OCI-LY7 (cell line): Measurements from ENCODE around the gene STX16. TPM values are rescaled to one million over a fixed set of nuclear protein-coding genes. Genes with fewer than 3 reads are reported as not detected.

Experiments used
- BruUV-seq: library from RNA; stranded (reverse); fragments of 400-500 nt; replicated peaks from 2 replicates; lab custom pipeline; 2021; lab: Mats Ljungman, UMichigan
- CTCF ChIA-PET: fragments of 300-600 bp; sonication (Branson Sonifier 250); formaldehyde crosslinking; loops from one replicate; lab custom pipeline; 2022; ENCODE audit warnings: antibody characterized with exemption; ENCODE audit not compliant: unreplicated experiment; lab: Charles Lee
- POLR2A ChIA-PET: fragments of 300-600 bp; sonication (Branson Sonifier 250); formaldehyde crosslinking; loops from one replicate; lab custom pipeline; 2022; ENCODE audit warnings: antibody characterized with exemption; lab: Charles Lee
- DNase-seq: peaks from one replicate; pipeline ENCODE4 v3.0.0-alpha.2; 2015; ENCODE audit warnings: low spot score
- H2AFZ ChIP-seq: fragments of 200-600 bp; sonication (generic), shearing (Covaris generic); 2 replicates; pipeline ENCODE4 v1.6.1; 2014; ENCODE audit warnings: mild to moderate bottlenecking, antibody characterized with exemption, low read length, moderate library complexity
- H3K27ac ChIP-seq: fragments of 200-600 bp; sonication (generic); 2 replicates; pipeline ENCODE4 v1.5.1; 2014; ENCODE audit warnings: mixed run types, low read depth, mild to moderate bottlenecking, moderate library complexity, low read length, inconsistent platforms; ENCODE audit not compliant: poor library complexity, severe bottlenecking
- H3K36me3 ChIP-seq: fragments of 200-600 bp; sonication (generic); 2 replicates; pipeline ENCODE4 v1.6.1; 2014; ENCODE audit warnings: mild to moderate bottlenecking, antibody characterized with exemption, low read length, moderate library complexity, mixed read lengths; ENCODE audit not compliant: insufficient read depth
- H3K4me1 ChIP-seq: fragments of 200-600 bp; sonication (generic); 2 replicates; pipeline ENCODE4 v1.5.1; 2014; ENCODE audit warnings: mild to moderate bottlenecking, low read length; ENCODE audit not compliant: insufficient read depth, poor library complexity, severe bottlenecking
- H3K4me2 ChIP-seq: fragments of 200-600 bp; sonication (generic); 2 replicates; pipeline ENCODE4 v1.6.1; 2014; ENCODE audit warnings: mild to moderate bottlenecking, low read length
- H3K4me3 ChIP-seq: fragments of 200-600 bp; sonication (generic); 2 replicates; pipeline ENCODE4 v1.5.1; 2014; ENCODE audit warnings: mild to moderate bottlenecking, low read depth, low read length; ENCODE audit not compliant: poor library complexity, severe bottlenecking
- H3K79me2 ChIP-seq: fragments of 200-600 bp; sonication (generic); 2 replicates; pipeline ENCODE4 v1.6.1; 2016; ENCODE audit warnings: low read depth, mild to moderate bottlenecking, low read length, moderate library complexity, mixed read lengths; ENCODE audit not compliant: insufficient read depth
- H3K9me2 ChIP-seq: fragments of 200-600 bp; sonication (generic); 2 replicates; pipeline ENCODE4 v1.6.1; 2016; ENCODE audit warnings: mild to moderate bottlenecking, low read length, mixed read lengths; ENCODE audit not compliant: insufficient read depth
- H3K9me3 ChIP-seq: fragments of 200-600 bp; sonication (generic); 2 replicates; pipeline ENCODE4 v1.6.1; 2014; ENCODE audit warnings: mild to moderate bottlenecking, mixed run types, low read length, mixed read lengths
- H4K20me1 ChIP-seq: fragments of 200-600 bp; sonication (generic); 2 replicates; pipeline ENCODE4 v1.6.1; 2014; ENCODE audit warnings: mild to moderate bottlenecking, antibody characterized with exemption, low read length, moderate library complexity, mixed read lengths; ENCODE audit not compliant: insufficient read depth
- CTCF ChIP-seq: fragments of 200-600 bp; sonication (generic); conservative IDR thresholded peaks from 2 replicates; pipeline ENCODE4 v1.5.1; 2014; ENCODE audit warnings: mild to moderate bottlenecking, antibody characterized with exemption, low read length, moderate library complexity, mixed read lengths
- EZH2phosphoT487 ChIP-seq: fragments of 200-600 bp; sonication (generic); IDR thresholded peaks from 2 replicates; pipeline ENCODE4 v1.6.1; 2018; ENCODE audit warnings: low read depth, borderline replicate concordance, mild to moderate bottlenecking, mixed run types, antibody characterized with exemption, low read length, moderate library complexity, mixed read lengths
- intact Hi-C: fragments of 100-400 bp; cut with micrococcal nuclease; formaldehyde crosslinking; loops from one replicate; pipeline ENCODE4 v1.10.0; 2022; ENCODE audit not compliant: unreplicated experiment
- total RNA-seq, 2 experiments: library from RNA; depleted of rRNA in 1 of 2; stranded (reverse); fragments of >200 nt in 1 of 2; shearing (Covaris generic) in 1 of 2; gene quantifications; 2 replicates each; pipeline ENCODE4 v1.2.3, GENCODE V29; 2014 to 2022

The STX16 gene
- total RNA-seq, 2 experiments from 2014 or later: 48.2 to 89.5 TPM

- Histone ChIP-seq H3K27ac (no peak overlapping the region), H4K20me1 (peaks cover 28% of the 10 kb centered on the region), H3K4me2 (peak overlapping the region; percentile 97), H3K79me2 (peaks cover 35% of the 10 kb centered on the region), H3K9me3 (no peaks in the 10 kb centered on the region), H3K4me1 (peaks cover 28% of the 10 kb centered on the region), H3K36me3 (peaks cover 14% of the 10 kb centered on the region), H3K9me2 (no peaks in the 10 kb centered on the region), H3K4me3 (peak overlapping the region; percentile 98), H2AFZ (peak overlapping the region; percentile 86)
- DNase-seq: no peak
- ChIA-PET POLR2A (interaction anchor here (0.6 kb wide), 2 partner anchors 10 to 455 kb away, joined by 3 read pairs; no protein-coding TSS in a partner anchor), CTCF (interaction anchor here (0.6 kb wide), 1 partner anchor 260 kb away, joined by 4 read pairs; the partner anchor contains the start of gene VAPB)
- intact Hi-C loops: loop anchor here (2.0 to 10.0 kb wide), 4 partner anchors 43 to 413 kb away; partner anchors contain the start of genes NPEPL1 and PRELID3B
- TF ChIP-seq CTCF: no peak
- TF ChIP-seq EZH2phosphoT487: no peak
- no TSS peak for BruUV-seq
Measured at GRCh38 chr20:58649288-58650180, 1.5 kb upstream of the STX16 start.

DNA sequence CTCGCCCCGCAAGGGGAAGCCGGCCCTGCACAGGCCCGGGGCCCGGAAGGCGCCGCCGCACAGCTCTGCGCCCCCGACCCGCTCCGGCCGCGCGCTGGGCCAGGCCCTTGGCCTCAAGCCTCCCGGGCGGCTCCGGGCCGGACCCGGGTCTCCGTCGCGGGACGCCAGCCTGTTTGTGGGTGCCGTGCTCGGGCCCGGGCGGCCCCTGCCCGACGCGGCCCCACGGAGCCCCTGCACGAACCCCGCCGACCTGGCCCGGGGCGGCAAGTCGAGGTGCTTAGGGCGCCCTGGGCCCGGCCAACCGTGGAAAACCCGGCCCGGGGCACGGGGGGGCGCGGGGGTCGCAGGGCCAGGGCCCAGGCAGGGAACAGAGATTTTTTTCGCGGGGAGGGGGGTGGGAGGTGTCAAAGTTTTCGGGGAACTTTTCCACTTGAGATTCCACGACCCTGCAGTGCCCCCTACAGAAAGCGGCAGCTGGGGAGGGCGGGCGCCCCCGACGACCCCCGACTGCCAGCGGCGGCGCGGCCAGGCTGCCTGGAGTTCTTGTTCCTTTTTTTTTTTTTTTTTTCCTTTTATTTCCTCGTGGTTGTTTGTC is 805 bp upstream of the STX16 start:
- Histone ChIP-seq H3K9me2 (no peaks in the 10 kb centered on the region), H2AFZ (peak overlapping the region; percentile 86), H3K4me1 (peaks cover 35% of the 10 kb centered on the region), H3K4me2 (peak overlapping the region; percentile 97), H3K4me3 (peak overlapping the region; percentile 98), H3K79me2 (peaks cover 42% of the 10 kb centered on the region), H3K9me3 (no peaks in the 10 kb centered on the region), H3K36me3 (peaks cover 15% of the 10 kb centered on the region), H4K20me1 (peaks cover 35% of the 10 kb centered on the region), H3K27ac (peak overlapping the region; percentile 50)
- CTCF ChIA-PET: no interaction called here
- intact Hi-C loops: loop anchor here (2.0 to 10.0 kb wide), 3 partner anchors 42 to 413 kb away; partner anchors contain the start of genes NPEPL1 and PRELID3B
- no TSS peak for BruUV-seq
- no peak for DNase-seq
- no peak; the same call in 1 of the 2 replicates for TF ChIP-seq CTCF
- no peak for TF ChIP-seq EZH2phosphoT487
- POLR2A ChIA-PET: interaction anchor here (0.6 kb wide), 2 partner anchors 211 to 382 kb away, joined by 5 read pairs; partner anchors contain the start of gene ATP5F1E
